Astrocyte of the hippocampus (primary cell): Measurements from ENCODE around the gene SMCO1.
A peak's percentile ranks its signal among the peaks of the same experiment; 100 is the strongest.
"Not testable (repeated sequence)": the region's sequence is repeated elsewhere in the genome, so short reads cannot be mapped to it uniquely, and the experiment has no call there.

Experiments
- DNase-seq: peaks from one replicate; pipeline ENCODE4 v3.0.0; 2011; ENCODE audit warnings: low read depth, low spot score

SMCO1 gene

DNA sequence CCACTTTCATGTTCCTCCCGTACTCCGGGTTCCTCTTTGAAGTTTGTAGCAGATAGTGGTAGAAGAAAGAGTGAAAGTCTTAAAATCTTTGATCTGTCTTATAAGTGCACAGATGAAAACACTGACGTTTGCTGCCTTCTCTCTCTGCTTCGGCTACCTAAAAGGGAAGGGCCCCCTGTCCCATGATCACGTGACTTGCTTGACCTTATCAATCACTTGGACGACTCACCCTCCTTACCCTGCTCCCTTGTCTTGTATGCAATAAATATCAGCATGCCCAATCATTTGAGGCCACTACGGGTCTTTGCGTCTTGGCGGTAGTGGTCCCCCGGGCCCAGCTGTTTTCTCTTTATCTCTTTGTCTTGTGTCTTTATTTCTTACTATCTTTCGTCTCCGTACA, 6.1 kb upstream of the SMCO1 start:
- DNase-seq: not testable (repeated sequence)

DNA sequence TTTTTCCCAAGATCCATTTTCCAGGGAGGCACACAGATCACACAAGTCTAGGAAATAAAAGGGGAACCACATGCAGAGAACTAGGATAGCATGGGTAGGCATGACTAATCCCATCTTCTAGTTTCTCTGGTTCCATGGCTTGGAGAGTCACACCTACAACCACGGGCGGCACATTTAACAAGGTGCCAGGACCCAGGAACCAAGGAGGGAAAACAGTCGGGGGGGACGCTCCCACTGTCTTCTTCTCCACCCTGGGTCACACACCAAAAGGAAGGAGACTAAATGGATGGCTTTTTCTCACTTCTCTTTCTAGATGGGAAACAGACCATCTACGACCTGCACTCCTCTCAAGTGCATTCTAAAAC, 4.6 kb upstream of the SMCO1 start:
- DNase-seq: no peak

DNA sequence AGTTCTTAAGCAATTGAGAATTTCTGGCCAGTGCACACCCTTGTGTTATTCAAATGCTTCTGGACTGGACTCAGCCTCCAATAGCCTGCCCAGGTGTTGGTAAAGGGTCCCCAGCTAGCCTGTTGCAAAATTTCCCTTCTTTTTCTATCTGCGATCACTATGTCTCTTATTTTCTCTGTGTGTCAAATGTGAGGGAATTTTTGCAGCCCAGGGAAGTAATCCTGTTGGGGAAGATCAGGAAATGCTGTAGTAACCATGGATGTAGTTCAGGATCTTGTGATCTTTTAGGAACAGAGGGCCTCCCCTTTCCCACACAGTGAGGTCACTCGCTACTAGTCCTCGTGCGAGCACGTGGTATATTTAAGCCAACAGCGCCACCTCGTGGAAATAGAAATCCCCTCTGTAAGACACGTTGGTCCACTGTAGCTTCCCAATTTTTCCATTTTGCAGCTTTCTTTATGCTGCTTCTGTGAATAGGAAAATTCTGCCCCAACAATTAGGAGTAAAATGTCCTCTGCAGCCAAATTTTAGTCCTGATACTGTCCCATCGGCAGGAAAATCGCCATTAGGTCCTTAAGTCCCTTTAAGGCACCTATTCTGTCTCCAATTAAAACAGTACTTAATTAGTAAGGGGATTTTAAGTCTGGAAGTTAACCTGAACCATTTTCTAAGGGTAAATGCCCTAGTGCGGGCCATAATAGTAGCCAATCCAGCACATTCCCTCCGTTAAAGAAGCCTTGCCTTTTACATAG, 4.0 kb upstream of the SMCO1 start:
- peak; percentile 69 for DNase-seq

DNA sequence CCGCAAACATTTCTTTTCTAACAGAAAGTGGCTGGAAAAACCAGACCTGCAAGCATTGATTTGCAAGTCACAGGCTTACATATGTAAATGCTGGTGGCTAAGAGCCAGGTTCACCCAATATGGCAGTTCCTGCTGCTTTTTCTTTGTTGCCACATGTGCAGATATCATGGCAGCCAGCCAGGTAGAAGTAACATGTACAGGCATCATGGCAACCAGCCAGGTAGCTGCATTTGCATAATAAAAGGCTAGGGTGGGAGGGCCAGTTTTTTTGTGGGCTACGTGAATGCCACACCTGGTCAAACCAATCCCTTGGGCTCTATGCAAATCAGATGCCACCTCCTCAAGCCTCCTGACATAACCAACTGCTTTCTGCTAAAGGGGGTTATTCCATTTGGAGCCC, 2.8 kb upstream of the SMCO1 start:
- DNase-seq: no peak

DNA sequence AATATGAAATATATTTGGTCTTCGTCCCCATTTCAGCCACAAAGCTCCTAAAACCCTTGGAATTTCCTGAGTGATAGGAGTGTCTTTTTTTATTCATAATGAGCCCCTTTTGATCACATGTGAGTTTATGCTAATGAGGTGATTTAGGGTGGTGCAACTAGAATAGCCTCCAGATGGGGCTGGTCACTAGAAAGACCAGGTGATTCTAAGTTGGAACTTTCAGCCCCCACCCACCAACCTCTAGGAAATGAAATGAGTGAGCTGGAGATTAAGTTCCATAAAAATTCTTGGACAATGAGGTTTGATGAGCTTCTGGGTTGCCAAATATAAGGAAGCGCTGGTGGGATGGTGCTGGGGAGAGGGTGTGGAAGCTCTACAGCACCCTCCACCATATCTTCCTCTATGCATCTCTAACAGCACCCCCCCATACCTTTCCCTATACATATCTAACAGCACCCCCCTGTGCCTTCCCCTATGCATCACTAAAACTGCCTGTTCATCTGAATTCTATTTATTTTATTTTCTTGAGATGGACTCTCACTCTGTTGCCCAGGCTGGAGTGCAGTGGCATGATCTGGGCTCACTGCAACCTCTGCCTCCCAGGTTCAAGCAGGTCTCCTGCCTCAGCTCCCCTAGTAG, 2.1 kb upstream of the SMCO1 start:
- DNase-seq: no peak

DNA sequence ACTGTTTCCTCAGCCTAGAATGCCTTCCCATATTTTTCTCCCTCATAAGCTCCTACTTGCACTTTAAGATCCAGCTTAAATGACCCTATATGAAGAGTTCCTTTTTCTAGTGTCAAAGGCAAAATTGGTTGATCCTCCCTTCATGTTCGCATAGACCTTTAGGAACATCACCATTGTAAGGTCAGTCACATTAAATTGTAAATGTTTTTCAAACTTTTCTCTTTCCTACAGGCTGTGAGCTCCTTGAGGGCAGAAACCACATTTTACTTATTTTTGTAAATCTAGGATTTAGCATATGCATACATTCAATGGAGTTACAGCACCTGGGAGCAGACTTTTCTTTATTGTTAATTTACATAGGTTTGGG, 813 bp downstream of the SMCO1 start:
- DNase-seq: no peak

DNA sequence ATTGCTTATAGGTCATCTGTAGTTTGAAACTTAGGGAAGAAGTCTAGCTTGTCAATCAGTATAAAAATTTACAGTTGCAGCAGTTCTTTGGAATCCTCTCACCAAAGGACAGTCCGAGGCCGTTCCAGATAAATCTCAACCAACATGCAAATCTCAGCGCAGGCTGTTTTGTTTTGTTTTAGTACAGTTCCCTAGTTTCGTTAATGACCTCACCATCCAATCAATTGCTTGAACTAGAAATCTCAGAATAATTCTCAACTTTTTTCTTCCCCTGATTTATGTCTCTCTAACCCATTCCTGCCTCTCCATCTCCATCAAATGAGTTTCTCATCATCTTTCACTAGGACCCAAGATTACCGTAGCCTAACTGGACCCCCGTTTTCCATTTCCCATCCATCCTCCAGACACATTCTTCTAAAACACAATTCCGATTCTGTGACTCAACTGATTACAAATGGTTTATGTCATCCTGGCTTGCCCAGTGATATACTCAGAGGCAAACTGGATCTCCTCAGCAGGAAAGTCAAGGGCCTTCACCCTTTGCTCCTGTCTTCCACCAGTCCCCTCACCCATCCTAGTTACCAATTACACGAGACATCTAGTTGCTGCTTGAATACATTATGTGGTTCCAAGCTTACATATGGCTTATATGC, 1.3 kb downstream of the SMCO1 start:
- peak; percentile 45 for DNase-seq

DNA sequence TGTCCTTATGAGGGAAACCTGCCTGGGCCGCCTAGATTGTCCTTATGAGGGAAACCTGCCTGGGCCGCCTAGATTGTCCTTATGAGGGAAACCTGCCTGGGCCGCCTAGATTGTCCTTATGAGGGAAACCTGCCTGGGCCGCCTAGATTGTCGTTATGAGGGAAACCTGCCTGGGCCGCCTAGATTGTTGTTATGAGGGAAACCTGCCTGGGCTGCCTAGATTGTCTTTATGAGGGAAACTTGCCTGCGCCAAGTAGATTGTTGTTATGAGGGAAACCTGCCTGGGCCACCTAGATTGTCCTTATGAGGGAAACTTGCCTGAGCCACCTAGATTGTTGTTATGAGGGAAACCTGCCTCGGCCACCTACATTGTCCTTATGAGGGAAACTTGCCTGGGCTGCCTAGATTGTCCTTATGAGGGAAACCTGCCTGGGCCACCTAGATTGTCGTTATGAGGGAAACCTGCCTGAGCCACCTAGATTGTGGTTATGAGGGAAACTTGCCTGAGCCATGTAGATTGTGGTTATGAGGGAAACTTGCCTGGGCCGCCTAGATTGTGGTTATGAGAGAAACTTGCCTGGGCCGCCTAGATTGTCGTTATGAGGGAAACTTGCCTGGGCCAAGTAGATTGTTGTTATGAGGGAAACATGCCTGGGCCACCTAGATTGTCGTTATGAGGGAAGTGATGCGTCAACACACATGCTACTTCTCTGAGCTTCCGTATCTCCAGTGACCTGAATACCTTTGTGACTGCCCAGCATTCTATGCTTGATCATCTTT, 3.3 kb downstream of the SMCO1 start:
- not testable (repeated sequence) for DNase-seq

DNA sequence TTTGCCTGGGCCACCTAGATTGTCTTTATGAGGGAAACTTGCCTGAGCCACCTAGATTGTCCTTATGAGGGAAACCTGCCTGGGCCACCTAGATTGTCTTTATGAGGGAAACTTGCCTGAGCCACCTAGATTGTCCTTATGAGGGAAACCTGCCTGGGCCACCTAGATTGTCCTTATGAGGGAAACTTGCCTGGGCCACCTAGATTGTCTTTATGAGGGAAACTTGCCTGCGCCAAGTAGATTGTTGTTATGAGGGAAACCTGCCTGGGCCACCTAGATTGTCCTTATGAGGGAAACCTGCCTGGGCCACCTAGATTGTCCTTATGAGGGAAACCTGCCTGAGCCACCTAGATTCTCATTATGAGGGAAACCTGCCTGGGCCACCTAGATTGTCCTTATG, 4.0 kb downstream of the SMCO1 start:
- DNase-seq: not testable (repeated sequence)

DNA sequence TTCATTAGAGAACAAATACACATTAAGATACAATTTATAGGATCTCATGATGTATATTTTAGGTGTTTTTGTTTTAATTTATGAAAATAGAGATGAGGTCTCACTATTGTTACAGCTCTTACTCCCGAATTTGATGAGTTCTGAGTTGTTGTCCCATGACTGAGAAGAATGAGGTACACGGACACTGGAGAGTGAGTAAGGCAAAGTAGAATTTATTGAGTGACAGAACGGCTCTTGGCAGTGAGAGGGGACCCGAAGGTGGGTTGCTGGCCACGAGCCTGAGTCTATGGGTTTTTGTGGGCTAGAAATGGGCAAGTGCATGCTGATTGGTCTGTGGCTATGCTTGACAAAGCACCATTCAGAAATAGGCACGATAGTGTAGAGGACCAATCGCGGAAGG, 8.5 kb downstream of the SMCO1 start:
- no peak for DNase-seq

DNA sequence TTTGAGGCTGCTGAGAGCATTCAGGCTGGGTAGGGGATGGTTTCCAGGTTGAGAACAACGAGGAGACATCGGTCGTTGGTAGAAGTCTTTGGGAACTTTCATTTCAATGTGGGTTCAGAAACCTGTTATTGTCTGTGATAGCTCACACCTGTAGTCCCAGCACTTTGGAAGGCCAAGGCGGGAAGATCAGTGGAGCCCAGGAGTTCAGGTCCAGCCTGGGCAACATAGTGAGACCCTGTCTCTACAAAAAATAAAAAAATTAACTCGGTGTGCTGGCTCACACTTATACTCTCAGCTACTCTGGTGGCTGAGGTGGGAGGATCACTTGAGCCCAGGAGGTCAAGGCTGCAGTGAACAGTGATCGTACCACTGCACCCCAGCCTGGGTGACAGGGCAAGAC, 10.6 kb downstream of the SMCO1 start:
- DNase-seq: no peak

DNA sequence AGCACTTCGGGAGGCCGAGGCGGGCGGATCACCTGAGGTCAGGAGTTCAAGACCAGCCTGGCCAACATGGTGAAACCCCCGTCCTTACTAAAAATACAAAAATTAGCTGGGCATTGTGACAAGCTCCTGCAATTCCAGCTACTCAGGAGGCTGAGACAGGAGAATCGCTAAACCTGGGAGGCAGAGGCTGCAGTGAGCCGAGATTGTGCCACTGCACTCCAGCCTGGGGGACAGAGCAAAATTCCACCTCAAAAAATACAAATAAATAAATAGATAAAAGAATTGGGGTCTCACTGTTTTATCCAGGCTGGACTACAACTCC, 11.1 kb downstream of the SMCO1 start:
- not testable (repeated sequence) for DNase-seq

DNA sequence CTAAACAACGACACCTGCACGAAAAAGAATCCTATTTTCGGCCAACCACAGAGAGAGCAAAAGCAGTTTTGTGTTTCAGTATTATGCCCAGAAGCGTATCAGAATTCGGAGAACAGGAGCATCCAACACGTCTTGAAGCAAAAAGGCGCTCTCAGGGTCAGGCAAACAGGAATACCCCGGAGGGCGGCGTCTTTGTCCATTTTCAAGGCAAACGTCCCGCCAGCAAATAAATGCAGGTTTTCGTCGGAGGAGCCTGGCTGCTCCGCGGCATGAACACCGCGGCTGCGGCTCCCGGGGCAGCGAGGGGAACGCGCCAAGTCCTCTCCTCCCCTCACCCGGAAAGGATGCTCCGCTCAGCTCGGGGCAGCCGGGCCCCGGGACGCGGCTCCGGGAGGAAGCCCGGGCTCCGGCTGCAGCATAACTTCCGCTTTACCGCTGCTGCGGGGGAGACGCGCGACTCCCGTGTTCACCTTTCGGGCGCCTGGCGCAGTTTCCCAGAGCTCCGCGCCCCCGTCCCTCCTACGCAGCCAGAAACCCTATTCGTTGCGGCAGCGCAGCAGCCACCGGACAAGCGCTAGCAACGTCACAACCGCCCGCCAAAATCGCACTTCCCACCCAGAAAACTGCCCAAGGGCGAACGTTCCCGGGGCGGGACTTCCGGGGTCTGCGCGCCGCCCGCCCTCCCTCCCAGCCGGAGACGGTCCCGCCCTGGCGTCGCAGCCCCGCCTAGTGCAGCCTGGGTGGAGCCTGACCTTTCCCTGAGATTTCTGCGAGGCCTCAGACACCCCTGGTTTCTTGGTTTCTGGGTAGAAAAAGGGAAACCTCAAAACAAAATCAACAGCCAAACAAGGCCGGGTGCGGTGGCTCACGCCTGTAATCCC, 11.7 kb downstream of the SMCO1 start, which contains the start of gene RNF168:
RNF168 (minus strand) TSS at position 573 of the 881 bp plus-strand sequence. CDS start 595 bp downstream, outside the sequence.
- peak; percentile 97 for DNase-seq

DNA sequence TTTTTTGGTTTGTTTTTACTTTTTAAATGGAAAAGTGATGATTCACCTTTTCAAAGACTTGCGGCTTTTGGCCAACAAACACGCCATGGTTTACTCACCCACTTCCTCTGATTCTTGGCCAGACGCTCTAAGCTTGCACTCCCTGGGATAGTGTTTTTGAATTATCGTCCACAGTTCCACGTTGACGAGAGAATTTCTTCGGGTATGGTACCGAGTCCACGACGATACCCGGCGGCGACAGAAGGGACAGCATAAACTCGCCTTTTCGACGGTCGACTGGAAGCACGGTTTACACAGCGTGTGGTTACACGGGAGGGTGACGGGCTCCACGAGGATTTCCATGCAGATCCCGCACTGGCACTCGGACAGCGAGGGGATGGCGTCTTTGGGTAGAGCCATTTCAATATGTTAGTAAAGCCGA, 12.4 kb downstream of the SMCO1 start:
- DNase-seq: peak; percentile 91

DNA sequence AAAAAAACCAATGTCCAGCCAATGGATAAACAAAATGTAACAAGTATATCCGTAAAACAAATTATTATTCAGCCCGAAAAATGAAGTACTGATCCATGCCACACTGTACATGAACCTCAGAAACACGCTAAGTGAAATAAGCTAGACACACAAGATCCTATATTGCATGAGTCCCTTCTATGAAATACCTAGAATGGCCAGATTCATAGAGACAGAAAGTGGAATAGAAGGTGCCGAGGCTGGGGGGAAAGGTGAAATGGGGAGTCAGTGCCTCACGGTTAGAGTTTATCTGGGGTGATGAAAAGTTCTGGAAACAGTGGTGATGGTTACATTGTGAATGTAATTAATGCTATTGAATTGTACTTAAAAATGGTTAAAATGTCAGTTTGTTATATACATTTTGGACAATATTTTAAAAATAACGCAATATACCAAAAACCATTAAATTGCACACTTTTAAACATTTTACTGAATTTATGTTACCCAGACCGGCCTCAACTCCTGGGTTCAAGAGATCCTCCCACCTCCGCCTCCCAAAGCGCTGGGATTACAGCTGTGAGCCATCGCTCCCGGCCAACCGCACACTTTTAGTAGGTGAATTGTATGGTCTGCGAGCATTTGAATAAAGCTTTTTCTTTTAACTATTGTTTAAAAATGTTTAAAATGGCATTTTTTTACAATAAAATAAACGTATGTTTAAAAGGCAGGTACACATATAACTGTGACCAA, 13.7 kb downstream of the SMCO1 start:
- peak; percentile 46 for DNase-seq

DNA sequence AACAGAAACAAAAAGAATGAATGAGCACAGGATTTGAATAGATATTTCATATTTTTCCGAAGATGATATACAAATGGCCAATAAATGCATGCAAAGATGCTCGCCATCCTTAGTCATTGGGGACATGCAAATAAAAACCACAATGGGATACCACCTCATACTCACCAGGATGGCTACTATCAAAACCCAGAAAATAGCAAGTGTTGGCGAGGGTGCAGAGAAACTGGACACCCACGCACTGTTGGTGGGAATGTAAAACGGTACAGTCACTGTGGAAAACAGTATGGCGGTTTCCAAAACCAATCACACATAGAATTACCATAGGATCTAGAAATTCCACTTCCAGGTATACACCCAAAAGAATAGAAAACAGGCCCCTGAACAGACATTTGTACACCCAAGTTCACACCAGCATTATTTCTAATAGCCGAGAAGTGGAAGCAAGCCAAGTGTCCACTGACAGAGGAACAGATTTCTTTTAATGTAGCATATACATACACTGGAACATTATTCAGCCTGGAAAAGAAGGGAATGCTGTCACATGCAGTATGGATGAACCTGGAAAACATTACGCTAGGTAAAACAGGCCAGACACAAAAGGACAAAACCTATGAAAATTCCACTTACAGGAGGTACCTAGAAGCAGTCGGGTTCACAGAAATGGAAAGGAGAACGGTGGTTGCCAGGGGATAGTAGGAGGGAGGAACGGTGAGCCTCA, 15.2 kb downstream of the SMCO1 start:
- DNase-seq: peak; percentile 26

DNA sequence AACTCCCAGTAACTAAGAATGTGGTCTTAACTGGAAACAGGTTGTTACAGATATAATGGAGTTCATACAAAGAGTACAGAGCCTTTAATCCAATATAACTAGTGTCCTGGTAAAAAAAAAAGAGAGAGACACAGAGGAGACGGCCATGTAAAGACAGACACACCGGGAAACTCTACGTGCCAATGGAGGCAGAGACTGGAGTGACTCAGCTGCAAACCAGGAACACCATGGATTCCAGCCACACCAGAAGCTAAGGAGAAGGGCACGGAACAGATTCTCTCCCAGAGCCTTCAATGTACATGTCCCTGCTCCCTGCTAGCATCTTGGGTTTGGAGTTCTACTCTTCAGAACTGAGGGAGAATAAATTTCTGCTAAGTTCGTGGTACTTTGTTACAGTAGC, 16.1 kb downstream of the SMCO1 start:
- peak; percentile 76 for DNase-seq

DNA sequence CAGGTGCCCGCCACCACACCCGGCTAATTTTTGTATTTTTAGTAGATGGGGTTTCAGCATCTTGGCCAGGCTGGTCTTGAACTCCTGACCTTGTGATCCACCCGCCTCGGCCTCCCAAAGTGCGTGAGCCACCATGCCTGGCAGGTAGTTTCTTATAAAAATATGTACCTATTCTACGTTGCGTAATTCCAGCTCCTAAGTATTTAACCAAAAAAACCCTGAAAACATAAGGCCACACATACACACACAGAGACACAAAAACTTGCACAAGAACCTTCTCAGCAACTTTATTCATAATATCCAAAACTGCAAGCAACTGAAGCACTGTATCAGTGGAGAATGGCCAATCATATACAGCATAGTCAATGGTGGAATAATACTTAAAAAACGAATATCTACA, 16.8 kb downstream of the SMCO1 start:
- no peak for DNase-seq

DNA sequence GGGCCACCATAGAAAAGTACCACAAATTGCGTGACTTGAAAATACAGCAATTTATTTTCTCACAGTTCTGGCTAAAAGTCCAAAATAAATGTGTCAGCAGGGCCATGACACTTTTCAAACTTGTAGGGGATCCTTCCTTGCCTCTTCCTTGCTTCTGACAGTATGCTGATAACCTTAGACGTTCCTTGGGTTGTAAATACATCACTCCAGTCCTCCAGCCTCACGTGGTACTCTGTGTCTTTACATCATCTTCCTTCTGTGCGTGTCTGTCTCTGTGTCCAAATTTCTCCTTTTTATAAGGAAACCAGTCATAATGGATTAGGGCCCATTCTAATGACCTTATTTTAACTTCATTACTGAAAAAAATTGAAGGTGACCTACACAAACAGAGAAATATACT, 19.0 kb downstream of the SMCO1 start:
- DNase-seq: no peak

DNA sequence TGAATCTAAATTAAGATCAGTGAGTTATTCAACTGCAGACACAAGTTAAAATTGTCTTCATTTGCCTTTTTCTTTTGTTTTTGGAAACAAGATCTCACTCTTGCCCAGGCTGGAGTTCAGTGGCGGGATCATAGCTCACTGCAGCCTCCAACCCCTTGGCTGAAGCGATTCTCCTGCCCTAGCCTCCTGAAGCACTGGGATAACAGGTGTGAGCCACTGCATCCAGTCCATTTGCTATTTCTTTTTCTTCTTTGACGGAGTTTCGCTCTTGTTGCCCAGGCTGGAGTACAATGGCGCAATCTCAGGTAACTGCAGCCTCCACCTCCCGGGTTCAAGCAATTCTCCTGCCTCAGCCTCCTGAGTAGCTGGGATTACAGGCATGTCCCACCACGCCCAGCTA, 21.9 kb downstream of the SMCO1 start:
- DNase-seq: no peak
